ENCODE data around the gene KLHL10. TPM values are rescaled to one million over a fixed set of nuclear protein-coding genes. Genes with fewer than 3 reads are reported as not detected.

Gene KLHL10
- total and polyA plus RNA-seq, 2 of the 4 experiments (the other 2 are of a cell fraction) = 0.18 TPM; not detected in 1

GRCh38 chr17:41811549-41812380, 25.9 kb upstream of the KLHL10 start, which contains the start of gene P3H4:
P3H4 (minus strand) TSS chr17:41811949; CDS start chr17:41811915, 34 bp downstream.
- Histone ChIP-seq H3K4me1 (ENCODE audit: control insufficient read depth, insufficient read depth, low read length) (peaks cover 20% of the 10 kb centered on the region), H2BK5ac (ENCODE audit: low read depth, low read length, poor library complexity, severe bottlenecking) (peak within 1 kb of the TSS; percentile 94), H3K36me3 (ENCODE audit: control insufficient read depth, insufficient read depth, low read length) (peaks cover 16% of the 10 kb centered on the region), H3K79me1 (ENCODE audit: low read depth in 1 of 2, low read length in 2 of 2) (peaks cover 18 to 83% of the 10 kb centered on the region in 2 experiments), H4K20me1 (ENCODE audit: insufficient read depth, low read length) (peaks cover 40% of the 10 kb centered on the region), H2BK15ac (ENCODE audit: low read depth, low read length) (peak within 1 kb of the TSS; percentile 98; the same call in 2 of the 3 replicates), H3K4me2 (ENCODE audit: low read depth, low read length) (peak within 1 kb of the TSS; percentile 88), H2BK20ac (ENCODE audit: low read depth, low read length) (peak within 1 kb of the TSS; percentile 72; the same call in 1 of the 2 replicates), H2AK9ac (replicated peaks; ENCODE audit: low read depth, low read length, poor library complexity) (peak within 1 kb of the TSS; percentile 100), H3K27me3 (ENCODE audit: control insufficient read depth, insufficient read depth, low read length) (no peaks in the 10 kb centered on the region), H4K8ac (ENCODE audit: low read depth in 2 of 2, low read length in 2 of 2) (peak within 1 kb of the TSS; percentile 92 to 94), H3K18ac (ENCODE audit: low read depth, low read length) (peak within 1 kb of the TSS; percentile 71), H3K23ac (ENCODE audit: low read depth, low read length) (peak within 1 kb of the TSS; percentile 85), H3K9me3 (ENCODE audit: control insufficient read depth, insufficient read depth, low read length) (no peaks in the 10 kb centered on the region), H3K4ac (ENCODE audit: low read depth, low read length) (peak within 1 kb of the TSS; percentile 100), H3K56ac (ENCODE audit: extremely low read depth, insufficient read depth, low read length) (peak within 1 kb of the TSS; percentile 79), H3K9ac (ENCODE audit: low read depth, low read length) (peak within 1 kb of the TSS; percentile 96), H2AFZ (replicated peaks; ENCODE audit: low read length, poor library complexity) (peak within 1 kb of the TSS; percentile 94), H4K91ac (ENCODE audit: insufficient read depth, low read depth, low read length) (peak within 1 kb of the TSS; percentile 95), H2BK120ac (ENCODE audit: low read depth, low read length) (peak within 1 kb of the TSS; percentile 87), H4K5ac (ENCODE audit: low read depth, low read length) (peak within 1 kb of the TSS; percentile 62), H3K4me3 (ENCODE audit: insufficient read depth, low read depth, low read length) (peak within 1 kb of the TSS; percentile 88), H2AK5ac (ENCODE audit: low read depth, low read length) (peak within 1 kb of the TSS; percentile 95), H3K9me1 (ENCODE audit: insufficient read depth, low read length) (peaks cover 30% of the 10 kb centered on the region), H3K27ac (ENCODE audit: insufficient read depth, low read length) (peak within 1 kb of the TSS; percentile 93), H3K14ac (replicated peaks; ENCODE audit: low read depth, low read length) (peak within 1 kb of the TSS; percentile 90)
- ChIA-PET CTCF (no interaction called here), POLR2A (ENCODE audit: unreplicated experiment) (interaction anchor here (0.6 kb wide), 2 partner anchors 103 to 154 kb away, joined by 3 to 6 read pairs; no protein-coding TSS in a partner anchor)
- ATAC-seq (ENCODE audit: low read depth) (peak; percentile 70), DNase-seq (peak; percentile 80)
- WGBS, 2 experiments (ENCODE audit: extremely low coverage in 2 of 2, insufficient read length in 1 of 2) = 0% methylated on average over 43 of the region's 96 CpGs; no CpG with 5 or more reads in 1 of the 2 experiments
- BruUV-seq (replicated peaks) = no TSS peak
- in situ Hi-C loops (cut with MboI; ENCODE audit: low sequenced_read_pairs) (no loop called here), intact Hi-C loops (cut with micrococcal nuclease) (loop anchor here (1.0 to 2.0 kb wide), 3 partner anchors 53 to 147 kb away; partner anchors contain the start of genes ACLY and KLHL11), dilution Hi-C loops (cut with HindIII; ENCODE audit: low sequenced_read_pairs, unreplicated experiment) (no loop called here)
- TF ChIP-seq RAD21 (IDR thresholded peaks at IDR 0.05; ENCODE audit: low read length) (peak; percentile 44), CEBPB (IDR thresholded peaks at IDR 0.05; ENCODE audit: low read depth, low read length) (no peak), MAFK (IDR thresholded peaks at IDR 0.05; ENCODE audit: low read depth, low read length) (no peak), POLR2A (IDR thresholded peaks at IDR 0.05; ENCODE audit: low read depth, low read length) (0 out of 2 replicates have a peak, but pooled peaks have one; percentile 30), RFX5 (IDR thresholded peaks at IDR 0.05; ENCODE audit: low read depth, low read length) (no peak), CHD1 (IDR thresholded peaks at IDR 0.05; ENCODE audit: low read depth, low read length) (no peak), MAZ (IDR thresholded peaks at IDR 0.05; ENCODE audit: borderline replicate concordance, low read depth, low read length) (peak; percentile 82; the same call in 1 of the 2 replicates), CTCF (conservative IDR thresholded peaks at IDR 0.05; ENCODE audit: low read depth, low read length) (peak; percentile 66), SMC3 (IDR thresholded peaks at IDR 0.05; ENCODE audit: low read depth, low read length) (peak; percentile 30), BHLHE40 (IDR thresholded peaks at IDR 0.05; ENCODE audit: low read depth, low read length) (no peak), NFE2L2 (IDR thresholded peaks at IDR 0.05; ENCODE audit: low read depth, low read length) (no peak), ELK1 (IDR thresholded peaks at IDR 0.05; ENCODE audit: borderline replicate concordance, low read depth, low read length) (no peak), FOS (IDR thresholded peaks at IDR 0.05; ENCODE audit: low read depth, low read length) (no peak), RCOR1 (IDR thresholded peaks at IDR 0.05; ENCODE audit: insufficient replicate concordance, low read length) (no peak)

Data from IMR-90 (cell line).